ENCODE results near the gene C20orf141. TPM values are rescaled to one million over a fixed set of nuclear protein-coding genes. Genes with fewer than 3 reads are reported as not detected.

The C20orf141 gene
- total RNA-seq, 1 experiment from 2014 or later = not detected

DNA sequence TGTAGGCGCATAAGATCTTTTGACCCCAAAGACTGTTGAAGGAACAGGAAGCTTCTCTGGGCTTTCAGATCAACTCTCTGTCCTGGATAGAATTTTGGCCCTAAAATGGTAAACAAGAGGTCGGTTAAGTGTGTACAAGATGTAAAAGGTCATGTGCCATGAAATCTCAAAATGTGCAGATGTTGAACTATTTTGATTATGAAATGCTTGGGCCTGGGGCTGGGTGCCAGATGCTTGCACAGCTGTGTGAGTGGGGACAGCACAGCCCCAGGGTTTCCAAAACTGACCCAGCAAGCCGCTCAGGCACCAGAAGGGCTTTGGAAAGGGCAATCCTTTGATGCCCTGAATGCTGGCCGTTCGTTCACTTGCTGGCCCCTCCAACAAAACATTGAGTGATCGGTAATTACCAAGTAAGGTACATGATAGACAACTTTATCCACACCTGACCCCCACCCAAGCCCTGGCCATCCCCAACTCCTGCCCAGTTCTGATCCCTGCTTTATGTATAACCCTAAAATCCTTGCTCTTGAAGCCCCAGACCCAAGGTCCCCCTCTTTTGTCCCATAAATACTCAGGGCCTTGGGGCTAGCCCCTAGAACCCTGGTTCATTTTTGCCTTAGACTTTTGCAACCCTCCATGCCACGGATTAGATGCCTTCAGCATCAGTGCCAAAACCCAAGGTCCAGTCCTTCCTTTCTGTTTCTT, 3.3 kb downstream of the C20orf141 start:
- Mint-ChIP-seq H3K27ac (ENCODE audit: low read depth, unreplicated experiment) (no peak overlapping the region), H3K27me3 (ENCODE audit: insufficient read depth, unreplicated experiment) (peaks cover 11% of the 10 kb centered on the region), H3K4me3 (ENCODE audit: unreplicated experiment) (no peak overlapping the region), H3K4me1 (ENCODE audit: insufficient read depth, unreplicated experiment) (peaks cover 24% of the 10 kb centered on the region), H3K9me3 (ENCODE audit: unreplicated experiment) (no peaks in the 10 kb centered on the region), H3K36me3 (ENCODE audit: insufficient read depth, unreplicated experiment) (no peaks in the 10 kb centered on the region)
- no TSS peak for BruUV-seq (replicated peaks)
- no peak for DNase-seq (ENCODE audit: unreplicated experiment)
- intact Hi-C loops (cut with micrococcal nuclease) = no loop called here
- ChIA-PET CTCF (interaction anchor here (0.7 kb wide), 1 partner anchor 13 kb away, joined by 4 read pairs; no protein-coding TSS in a partner anchor), POLR2A (interaction anchor here (1.0 kb wide), 1 partner anchor 183 kb away, joined by 5 read pairs; no protein-coding TSS in a partner anchor)
- TF ChIP-seq, protein P1, sequence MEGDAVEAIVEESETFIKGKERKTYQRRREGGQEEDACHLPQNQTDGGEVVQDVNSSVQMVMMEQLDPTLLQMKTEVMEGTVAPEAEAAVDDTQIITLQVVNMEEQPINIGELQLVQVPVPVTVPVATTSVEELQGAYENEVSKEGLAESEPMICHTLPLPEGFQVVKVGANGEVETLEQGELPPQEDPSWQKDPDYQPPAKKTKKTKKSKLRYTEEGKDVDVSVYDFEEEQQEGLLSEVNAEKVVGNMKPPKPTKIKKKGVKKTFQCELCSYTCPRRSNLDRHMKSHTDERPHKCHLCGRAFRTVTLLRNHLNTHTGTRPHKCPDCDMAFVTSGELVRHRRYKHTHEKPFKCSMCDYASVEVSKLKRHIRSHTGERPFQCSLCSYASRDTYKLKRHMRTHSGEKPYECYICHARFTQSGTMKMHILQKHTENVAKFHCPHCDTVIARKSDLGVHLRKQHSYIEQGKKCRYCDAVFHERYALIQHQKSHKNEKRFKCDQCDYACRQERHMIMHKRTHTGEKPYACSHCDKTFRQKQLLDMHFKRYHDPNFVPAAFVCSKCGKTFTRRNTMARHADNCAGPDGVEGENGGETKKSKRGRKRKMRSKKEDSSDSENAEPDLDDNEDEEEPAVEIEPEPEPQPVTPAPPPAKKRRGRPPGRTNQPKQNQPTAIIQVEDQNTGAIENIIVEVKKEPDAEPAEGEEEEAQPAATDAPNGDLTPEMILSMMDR (IDR thresholded peaks at IDR 0.05; ENCODE audit: unreplicated experiment) = no peak

DNA sequence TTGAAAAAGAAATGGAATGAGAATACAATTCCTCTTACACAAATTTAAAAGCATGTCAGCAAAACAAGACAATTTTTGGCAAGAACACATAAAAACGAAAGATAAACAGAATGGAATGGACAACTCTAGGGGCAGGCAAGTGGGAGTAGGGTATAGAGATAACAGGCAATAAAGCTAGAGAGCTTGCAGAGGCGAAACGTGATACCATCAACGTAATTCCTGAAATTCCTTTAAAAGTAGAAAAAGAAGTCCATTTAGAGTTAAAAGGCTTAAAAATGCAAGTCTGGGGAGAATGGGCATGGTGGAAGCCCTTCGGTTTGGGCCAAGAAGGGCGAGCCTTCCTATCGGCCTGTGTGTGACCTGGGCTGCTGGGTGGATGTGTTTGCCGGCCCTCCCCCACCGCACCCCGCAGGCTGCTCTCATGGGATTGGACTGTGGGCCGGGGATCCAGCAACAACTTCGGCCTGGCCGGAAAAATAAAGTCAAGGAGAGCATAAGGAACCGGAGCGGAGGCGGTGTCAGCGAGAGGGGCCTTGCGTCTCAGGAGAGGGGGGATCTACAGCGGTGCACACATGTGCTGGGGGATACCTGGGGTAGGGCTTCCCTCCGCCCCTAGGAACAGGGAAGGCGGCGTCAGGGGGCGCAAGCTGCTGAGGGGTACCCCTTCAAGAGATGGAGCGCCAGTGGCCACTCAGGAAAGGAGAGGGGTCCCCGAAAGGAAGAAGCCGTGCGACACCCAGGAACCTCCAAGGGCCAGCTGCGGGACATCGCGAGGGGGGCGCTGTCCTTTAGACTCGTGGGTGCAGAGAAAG, 5.5 kb downstream of the C20orf141 start:
- POLR2A ChIA-PET = no interaction called here
- intact Hi-C loops (cut with micrococcal nuclease) = no loop called here
- H3K27ac Mint-ChIP-seq (ENCODE audit: low read depth, unreplicated experiment) = no peak overlapping the region
- TF ChIP-seq, protein P1 (IDR thresholded peaks at IDR 0.05; ENCODE audit: unreplicated experiment) = no peak
- H3K4me1 Mint-ChIP-seq (ENCODE audit: insufficient read depth, unreplicated experiment) = peaks cover 12% of the 10 kb centered on the region
- no peaks in the 10 kb centered on the region for H3K9me3 Mint-ChIP-seq (ENCODE audit: unreplicated experiment)
- CTCF ChIA-PET = interaction anchor here (0.6 kb wide), 2 partner anchors 11 to 29 kb away, joined by 3 read pairs; no protein-coding TSS in a partner anchor
- DNase-seq (ENCODE audit: unreplicated experiment) = no peak
- H3K4me3 Mint-ChIP-seq (ENCODE audit: unreplicated experiment) = no peak overlapping the region
- no TSS peak for BruUV-seq (replicated peaks)
- peaks cover 11% of the 10 kb centered on the region for H3K27me3 Mint-ChIP-seq (ENCODE audit: insufficient read depth, unreplicated experiment)
- H3K36me3 Mint-ChIP-seq (ENCODE audit: insufficient read depth, unreplicated experiment) = no peaks in the 10 kb centered on the region

DNA sequence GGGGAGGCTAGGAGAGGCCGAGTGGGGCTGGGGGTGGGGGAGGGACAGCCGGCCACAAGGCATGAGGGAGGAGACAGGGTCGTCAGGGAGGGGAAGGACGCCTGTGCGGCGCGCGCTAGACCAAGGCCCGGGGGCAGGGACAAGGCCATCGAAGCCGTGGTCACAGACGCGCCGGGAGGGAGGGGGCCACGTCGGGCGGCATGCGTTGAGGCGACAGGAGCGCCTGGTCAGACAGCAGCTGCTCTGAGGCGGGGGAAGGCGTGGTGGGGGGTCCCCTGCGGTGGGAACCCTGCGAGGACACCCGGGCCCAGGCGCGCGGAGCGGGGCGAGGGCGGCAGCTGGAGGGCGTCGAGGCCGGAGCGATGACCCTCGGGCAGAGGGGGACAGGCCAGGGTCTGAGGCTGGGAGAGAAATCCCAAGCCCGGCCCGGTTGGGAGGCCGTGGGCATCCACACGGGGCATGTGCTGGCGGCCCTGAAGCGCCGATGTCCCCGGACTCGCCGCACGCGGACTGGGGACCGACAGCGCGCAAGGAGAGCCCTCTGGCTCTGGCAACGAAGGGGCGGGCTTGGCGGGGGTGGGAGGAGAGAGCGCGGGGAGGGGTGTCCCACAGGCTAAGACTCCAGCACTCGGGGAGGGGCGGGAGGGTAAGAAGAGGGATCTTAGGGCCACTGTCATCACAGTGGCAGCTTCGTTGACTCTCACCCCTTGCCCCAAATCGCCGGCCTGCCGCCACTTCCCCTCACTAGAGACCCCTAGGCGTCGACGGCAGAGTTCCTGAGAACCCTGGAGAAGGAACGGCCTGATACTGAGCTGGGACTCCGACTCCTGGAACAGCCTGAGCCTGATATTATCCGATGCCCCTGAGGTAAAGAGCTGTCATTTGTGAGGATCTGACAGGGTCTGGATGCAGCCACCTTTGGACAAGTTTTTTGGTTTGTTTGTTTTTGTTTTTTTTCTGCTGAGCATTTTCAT, 6.4 kb downstream of the C20orf141 start:
- BruUV-seq (replicated peaks) = no TSS peak
- no peak overlapping the region for H3K4me3 Mint-ChIP-seq (ENCODE audit: unreplicated experiment)

More for the DNA sequence above, 6.4 kb downstream of the C20orf141 start:
- Mint-ChIP-seq H3K9me3 (ENCODE audit: unreplicated experiment) (no peaks in the 10 kb centered on the region), H3K4me1 (ENCODE audit: insufficient read depth, unreplicated experiment) (peaks cover 12% of the 10 kb centered on the region), H3K36me3 (ENCODE audit: insufficient read depth, unreplicated experiment) (no peaks in the 10 kb centered on the region), H3K27ac (ENCODE audit: low read depth, unreplicated experiment) (no peak overlapping the region), H3K27me3 (ENCODE audit: insufficient read depth, unreplicated experiment) (peaks cover 19% of the 10 kb centered on the region)
- ChIA-PET CTCF (interaction anchor here (0.6 kb wide), 1 partner anchor 28 kb away, joined by 3 read pairs; no protein-coding TSS in a partner anchor), POLR2A (interaction anchor here (0.5 to 0.7 kb wide), 3 partner anchors 9 to 1456 kb away, joined by 3 to 5 read pairs (median 4); no protein-coding TSS in a partner anchor)
- intact Hi-C loops (cut with micrococcal nuclease) = no loop called here
- TF ChIP-seq, protein P1 (IDR thresholded peaks at IDR 0.05; ENCODE audit: unreplicated experiment) = no peak
- DNase-seq (ENCODE audit: unreplicated experiment) = no peak

All from MCF 10A (cell line).